Measurements from ENCODE around the gene SH3PXD2A. TPM values are rescaled to one million over a fixed set of nuclear protein-coding genes. Genes with fewer than 3 reads are reported as not detected.

SH3PXD2A gene
- total and polyA plus RNA-seq, 9 of the 15 experiments (the other 6 are each of a cell fraction or from before 2014, with no cell fraction given) = 0.41 to 9.3 (median 2.5) TPM

- TF ChIP-seq GTF3C2 (IDR thresholded peaks at IDR 0.05; ENCODE audit: borderline replicate concordance, extremely low read depth, insufficient read length) = no peak
- TF ChIP-seq MAZ (CRISPR knock-in tag; conservative IDR thresholded peaks at IDR 0.05 in 1 of 2, IDR thresholded peaks at IDR 0.05 in 1 of 2) = no peak
- no peak for TF ChIP-seq ZNF696 (CRISPR knock-in tag; conservative IDR thresholded peaks at IDR 0.05)
- no peak for TF ChIP-seq ETV1 (tag; conservative IDR thresholded peaks at IDR 0.05; ENCODE audit: low read depth)
- TF ChIP-seq ZNF77 (CRISPR knock-in tag; IDR thresholded peaks at IDR 0.05) = no peak
- TF ChIP-seq IFI16 (CRISPR knock-in tag; IDR thresholded peaks at IDR 0.05) = no peak
Observed at GRCh38 chr10:103872137-103872931, 17.0 kb upstream of the SH3PXD2A start (continued).

- Histone ChIP-seq H3K79me2 (ENCODE audit: control insufficient read depth, insufficient read depth, low read length) (no peaks in the 10 kb centered on the region), H3K9me1 (ENCODE audit: control insufficient read depth, insufficient read depth, low read length) (no peaks in the 10 kb centered on the region), H2AFZ (ENCODE audit: low read depth, low read length) (no peak overlapping the region), H3K4me2 (ENCODE audit: insufficient read depth, low read length) (no peak overlapping the region), H3K4me3 (no peak overlapping the region), H3K36me3 (ENCODE audit: control insufficient read depth, insufficient read depth, low read length) (no peaks in the 10 kb centered on the region), H4K20me1 (replicated peaks; ENCODE audit: control insufficient read depth, insufficient read depth, low read length) (no peaks in the 10 kb centered on the region), H3K9me3 (replicated peaks; ENCODE audit: control insufficient read depth, insufficient read depth, low read depth, low read length) (no peaks in the 10 kb centered on the region), H3K27me3 (ENCODE audit: control insufficient read depth in 2 of 2, insufficient read depth in 2 of 2, low read length in 2 of 2) (peaks cover 5 to 18% of the 10 kb centered on the region in 2 experiments; a peak in 3 of 5 replicates), H3K4me1 (replicated peaks in 1 of 2; ENCODE audit: control insufficient read depth in 2 of 2, insufficient read depth in 2 of 2, low read length in 2 of 2) (no peaks in the 10 kb centered on the region), H3K9ac (ENCODE audit: insufficient read depth in 1 of 2, low read depth in 2 of 2, low read length in 2 of 2) (no peak overlapping the region), H3K27ac (ENCODE audit: extremely low read depth, low read depth, low read length) (no peak overlapping the region)
- BruUV-seq (replicated peaks) = no TSS peak
- FAIRE-seq (no peak), DNase-seq (ENCODE audit: extremely low read depth in 1 of 4, low spot score in 3 of 4) (no peak), ATAC-seq (no peak)
- CTCF ChIA-PET (ENCODE audit: low intra/inter-chr PET ratio) = no interaction called here
- intact Hi-C loops (cut with micrococcal nuclease) (no loop called here), in situ Hi-C loops (cut with MboI) (loop anchor here (25.0 kb wide), 1 partner anchor 284 kb away; no protein-coding TSS in a partner anchor)
- POLR2A ChIA-PET = no interaction called here
- WGBS (ENCODE audit: insufficient coverage, low coverage, missing lambda C conversion rate) = 8% methylated on average over 7 of the region's 7 CpGs
- TF ChIP-seq ZNF408 (CRISPR knock-in tag; IDR thresholded peaks at IDR 0.05; ENCODE audit: low read depth) = no peak
- TF ChIP-seq SAFB2 (IDR thresholded peaks at IDR 0.05; ENCODE audit: borderline replicate concordance, low read depth, low read length, severe bottlenecking) = no peak
- no peak for TF ChIP-seq JUN (IDR thresholded peaks at IDR 0.05; ENCODE audit: borderline replicate concordance, low read depth, low read length)
- no peak for TF ChIP-seq JUN (CRISPR knock-in tag; IDR thresholded peaks at IDR 0.05; ENCODE audit: borderline replicate concordance)
- TF ChIP-seq ZNF436 (CRISPR knock-in tag; IDR thresholded peaks at IDR 0.05) = no peak
- TF ChIP-seq MBD1 (CRISPR knock-in tag; IDR thresholded peaks at IDR 0.05) = no peak
- no peak for TF ChIP-seq NCOA2 (IDR thresholded peaks at IDR 0.05; ENCODE audit: partially characterized antibody in 2 of 2)
- no peak for TF ChIP-seq ARHGAP35 (IDR thresholded peaks at IDR 0.05; ENCODE audit: partially characterized antibody)
- TF ChIP-seq DPF2 (IDR thresholded peaks at IDR 0.05) = no peak
- TF ChIP-seq ZNF699 (CRISPR knock-in tag; IDR thresholded peaks at IDR 0.05; ENCODE audit: insufficient replicate concordance) = no peak
Observed at GRCh38 chr10:103871006-103871405, 15.6 kb upstream of the SH3PXD2A start.

Measured in K562 (cell line).